HG02885 (cell line): ENCODE results near the gene PGS1.

Experiments
- ATAC-seq: cut with Tn5 transposase; IDR thresholded peaks from one replicate; pipeline ENCODE4 v1.9.1; 2021; ENCODE audit warnings: mild to moderate bottlenecking; ENCODE audit not compliant: unreplicated experiment, poor library complexity

Gene PGS1

GRCh38 chr17:78421534-78422266 is 43.3 kb downstream of the PGS1 start:
- ATAC-seq, result no peak

DNA sequence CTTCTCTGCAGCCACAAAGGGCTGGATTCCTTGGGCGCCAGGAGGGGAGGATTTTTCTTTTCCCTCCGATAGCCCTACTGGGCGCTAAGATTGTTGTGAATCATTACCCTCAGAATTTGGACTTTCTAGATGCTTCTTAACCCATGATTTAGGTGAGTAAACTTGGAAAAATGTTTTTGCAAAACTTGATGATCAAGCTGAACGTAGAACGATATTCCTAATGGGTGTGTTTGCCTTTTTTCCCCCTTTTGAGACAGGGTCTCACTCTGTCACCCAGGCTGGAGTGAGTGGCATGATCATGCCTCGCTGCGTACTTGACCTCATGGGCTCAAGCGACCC is 43.8 kb downstream of the PGS1 start:
- ATAC-seq, result no peak

DNA sequence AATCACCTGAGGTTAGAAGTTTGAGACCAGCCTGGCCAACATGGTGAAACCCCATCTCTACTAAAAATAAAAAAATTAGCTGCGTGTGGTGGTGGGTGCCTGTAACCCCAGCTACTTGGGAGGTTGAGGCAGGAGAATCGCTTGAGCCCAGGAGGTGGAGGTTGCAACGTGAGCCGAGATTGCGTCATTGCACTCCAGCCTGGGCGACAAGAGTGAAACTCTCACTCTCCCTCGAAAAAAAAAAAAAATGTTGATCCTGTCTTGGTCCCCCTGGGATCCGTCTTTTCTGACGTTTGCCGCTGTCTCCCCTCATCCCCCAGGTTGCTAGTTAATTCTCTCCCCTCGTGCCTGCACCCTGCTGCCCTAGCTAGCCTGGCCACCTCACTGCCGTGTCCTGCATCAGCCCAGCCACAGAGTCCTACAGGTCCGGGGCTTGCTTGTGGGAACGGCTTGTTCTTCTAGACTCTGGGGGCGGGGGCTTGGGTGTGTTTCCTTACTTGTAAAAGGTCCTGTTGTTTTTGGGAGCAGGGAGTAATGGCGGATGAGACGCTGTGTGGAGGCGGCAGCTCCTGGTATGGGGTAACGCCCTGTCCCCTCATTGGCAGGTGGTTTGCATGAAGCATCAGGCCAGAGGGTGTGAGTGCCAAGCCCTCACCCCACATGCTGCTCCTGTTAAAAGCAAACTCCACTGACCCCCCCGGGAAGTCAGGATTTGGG is 44.6 kb downstream of the PGS1 start:
- no peak for ATAC-seq

DNA sequence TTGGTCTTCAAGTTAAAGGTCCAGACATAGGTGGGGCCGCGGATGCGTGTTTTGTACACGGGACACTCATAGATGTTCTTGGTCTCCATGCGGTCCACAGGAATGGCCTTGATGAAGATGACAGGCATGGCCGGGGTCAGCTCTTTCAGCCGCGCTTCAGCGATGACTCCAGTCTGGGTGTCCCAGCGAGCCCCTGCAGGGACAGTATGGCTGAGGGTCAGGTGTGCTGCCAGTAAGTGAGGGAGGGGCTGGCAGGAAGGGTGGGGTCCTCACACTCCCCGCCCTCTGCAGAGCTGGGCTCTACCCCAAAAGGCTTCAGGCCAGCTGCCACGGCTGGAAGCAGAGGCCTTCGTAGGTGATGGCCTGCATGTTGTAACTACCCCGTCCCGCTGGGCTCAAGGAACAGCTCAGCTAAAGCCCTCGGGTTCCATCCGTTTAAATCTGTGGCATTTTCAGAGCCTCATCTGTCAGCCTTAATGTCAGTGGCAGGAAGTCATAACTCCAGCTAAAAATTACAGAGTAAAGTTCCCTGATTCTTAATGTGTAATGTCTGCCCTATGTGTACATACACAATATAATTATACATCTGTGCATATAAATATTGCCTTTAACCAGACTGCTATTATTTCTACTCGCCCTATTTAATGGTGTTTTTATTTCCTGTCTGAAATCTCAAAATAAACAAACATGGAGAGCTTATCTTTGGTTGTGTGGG is 45.7 kb downstream of the PGS1 start:
- no peak for ATAC-seq

GRCh38 chr17:78425429-78425828 is 47.0 kb downstream of the PGS1 start:
- ATAC-seq, result no peak

GRCh38 chr17:78426293-78426879 is 47.9 kb downstream of the PGS1 start:
- no peak for ATAC-seq

DNA sequence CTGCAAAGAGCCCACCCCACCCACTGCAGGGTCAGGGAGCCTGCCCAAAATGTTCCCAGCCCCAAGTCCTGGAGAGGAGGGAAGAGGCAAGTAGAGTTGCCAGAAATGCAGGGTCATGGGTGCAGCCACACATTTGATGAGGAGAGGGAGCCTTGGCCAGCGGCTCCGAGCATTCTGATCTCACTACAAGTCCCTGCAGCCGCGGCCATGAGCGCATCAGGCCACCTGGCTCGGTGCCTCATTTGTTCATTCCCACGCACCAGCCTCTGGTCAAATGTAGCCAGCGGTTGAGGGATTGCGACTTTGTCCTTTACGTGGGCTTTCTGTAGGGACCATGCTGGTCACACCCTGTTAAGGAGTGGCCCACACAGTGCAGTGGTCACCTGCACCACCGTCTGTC is 48.7 kb downstream of the PGS1 start:
- no peak for ATAC-seq

GRCh38 chr17:78428025-78428575 is 49.7 kb downstream of the PGS1 start:
- no peak for ATAC-seq

GRCh38 chr17:78428836-78429617 is 50.6 kb downstream of the PGS1 start:
- ATAC-seq, result no peak

DNA sequence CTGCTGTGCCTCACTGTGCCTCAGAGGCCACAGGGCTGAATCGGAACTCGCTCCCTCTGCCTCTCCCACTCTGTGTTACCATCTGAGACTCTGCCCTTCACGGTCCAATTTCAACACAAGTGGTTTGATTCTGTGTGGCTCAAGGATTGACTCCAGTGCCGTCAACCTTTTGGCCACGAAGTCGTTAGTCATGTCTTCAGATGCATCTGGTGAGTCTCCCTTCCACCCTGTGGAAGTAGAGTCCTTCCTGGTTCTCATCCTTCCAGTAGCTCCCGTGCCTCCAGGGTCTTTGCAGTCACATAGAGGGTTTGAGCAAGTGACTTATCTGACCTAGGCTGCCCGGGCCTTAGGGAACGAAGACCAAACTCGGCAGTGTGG is 51.2 kb downstream of the PGS1 start:
- ATAC-seq, result no peak

- no peak for ATAC-seq
Observed at GRCh38 chr17:78430892-78431691, 52.6 kb downstream of the PGS1 start.

DNA sequence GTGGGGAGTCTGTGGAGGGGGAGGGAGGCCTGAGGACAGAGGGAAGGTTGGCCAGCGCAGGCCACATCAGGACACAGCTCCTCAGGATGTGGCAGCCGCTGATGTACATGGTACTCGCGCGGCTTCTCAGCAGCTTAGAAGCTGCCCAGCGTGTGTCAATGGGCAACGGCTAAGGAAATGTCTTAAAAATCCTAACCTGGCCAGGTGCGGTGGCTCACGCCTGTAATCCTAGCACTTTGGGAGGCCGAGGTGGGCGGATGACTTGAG is 53.2 kb downstream of the PGS1 start:
- no peak for ATAC-seq

- ATAC-seq, result no peak
Observed at GRCh38 chr17:78432226-78433012, 54.0 kb downstream of the PGS1 start.

- no peak for ATAC-seq
Observed at GRCh38 chr17:78433013-78433727, 54.7 kb downstream of the PGS1 start.

DNA sequence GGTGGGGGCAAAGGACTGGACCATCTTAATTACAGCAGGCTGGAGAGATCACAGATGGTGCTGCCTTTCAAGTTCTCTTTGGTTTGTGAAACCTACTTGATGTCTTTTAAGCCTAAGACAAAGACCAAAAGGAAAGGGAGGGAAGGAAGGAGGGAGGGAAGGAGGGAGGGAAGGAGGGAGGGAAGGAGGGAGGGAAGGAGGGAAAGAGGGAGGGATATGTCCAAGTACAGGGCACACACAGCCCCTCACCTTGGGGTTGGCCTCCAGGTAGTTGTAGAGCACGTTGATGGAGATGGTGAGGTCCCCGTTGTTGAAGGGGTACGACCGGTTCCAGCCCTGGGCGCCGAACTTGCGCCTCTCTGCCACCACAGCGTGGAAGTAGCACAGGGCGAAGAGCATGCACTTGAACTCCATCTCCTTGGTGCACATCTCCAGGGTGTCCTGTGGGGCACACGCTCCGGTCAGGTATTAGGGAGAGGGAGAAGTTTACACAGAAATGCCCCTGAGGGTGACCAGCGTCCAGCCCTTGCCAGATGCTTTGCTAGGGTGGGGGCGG is 55.4 kb downstream of the PGS1 start:
- no peak for ATAC-seq

GRCh38 chr17:78434455-78435329 is 56.2 kb downstream of the PGS1 start:
- no peak for ATAC-seq
